Cortex of kidney (tissue), 1 donor: ENCODE measurements around the gene EXOC4.
"Not testable (repeated sequence)": the region's sequence is repeated elsewhere in the genome, so short reads cannot be mapped to it uniquely, and the experiment has no call there.

ENCODE experiments used
- DNase-seq: peaks from one replicate; lab custom pipeline; 2025; lab: John Stamatoyannopoulos, UW

EXOC4 gene

GRCh38 chr7:133983685-133984419 lies 731.0 kb downstream of the EXOC4 start:
- no peak for DNase-seq

- no peak for DNase-seq
Observed at GRCh38 chr7:133985300-133985699, 732.4 kb downstream of the EXOC4 start.

- no peak for DNase-seq
Observed at GRCh38 chr7:133987582-133987981, 734.7 kb downstream of the EXOC4 start.

- DNase-seq = no peak
Observed at GRCh38 chr7:133993547-133993946, 740.7 kb downstream of the EXOC4 start.

- not testable (repeated sequence) for DNase-seq
Observed at GRCh38 chr7:133994100-133994499, 741.2 kb downstream of the EXOC4 start.

- DNase-seq = no peak
Observed at GRCh38 chr7:133997463-133997862, 744.6 kb downstream of the EXOC4 start.

- no peak for DNase-seq
Observed at GRCh38 chr7:133999178-133999577, 746.3 kb downstream of the EXOC4 start.

- no peak for DNase-seq
Observed at GRCh38 chr7:134004829-134005505, 752.1 kb downstream of the EXOC4 start.

GRCh38 chr7:134009314-134010110 lies 756.6 kb downstream of the EXOC4 start:
- DNase-seq = no peak

GRCh38 chr7:134013249-134013648 lies 760.4 kb downstream of the EXOC4 start:
- DNase-seq = no peak

- DNase-seq = no peak
Observed at GRCh38 chr7:134014935-134015334, 762.1 kb downstream of the EXOC4 start.

GRCh38 chr7:134016223-134016941 lies 763.5 kb downstream of the EXOC4 start:
- DNase-seq = no peak

- DNase-seq = no peak
Observed at GRCh38 chr7:134016942-134017303, 764.0 kb downstream of the EXOC4 start.

GRCh38 chr7:134018306-134018705 lies 765.4 kb downstream of the EXOC4 start:
- DNase-seq = no peak

GRCh38 chr7:134019251-134019650 lies 766.4 kb downstream of the EXOC4 start:
- no peak for DNase-seq

- DNase-seq = no peak
Observed at GRCh38 chr7:134021836-134022235, 769.0 kb downstream of the EXOC4 start.

GRCh38 chr7:134022286-134022911 lies 769.5 kb downstream of the EXOC4 start:
- no peak for DNase-seq

- no peak for DNase-seq
Observed at GRCh38 chr7:134024739-134025138, 771.9 kb downstream of the EXOC4 start.

GRCh38 chr7:134028853-134029252 lies 776.0 kb downstream of the EXOC4 start:
- no peak for DNase-seq

GRCh38 chr7:134029743-134030142 lies 776.9 kb downstream of the EXOC4 start:
- no peak for DNase-seq

GRCh38 chr7:134030460-134030865 lies 777.6 kb downstream of the EXOC4 start:
- no peak for DNase-seq
